ENCODE data around the gene LENG8. TPM values are rescaled to one million over a fixed set of nuclear protein-coding genes. Genes with fewer than 3 reads are reported as not detected.

Gene LENG8
- total RNA-seq, 1 experiment from 2014 or later: 196 TPM

- TF ChIP-seq ATF3 (IDR thresholded peaks at IDR 0.05) (no peak), ZFX (IDR thresholded peaks at IDR 0.05) (no peak), EZH2 (IDR thresholded peaks at IDR 0.05) (no peak), POLR2A (IDR thresholded peaks at IDR 0.05; ENCODE audit: borderline replicate concordance, extremely low read depth, insufficient read depth, insufficient read length) (no peak), YY1 (IDR thresholded peaks at IDR 0.05; ENCODE audit: extremely low read depth, insufficient replicate concordance, low read depth, low read length) (no peak), CBX3 (IDR thresholded peaks at IDR 0.05; ENCODE audit: low read depth) (no peak), ZBTB33 (IDR thresholded peaks at IDR 0.05; ENCODE audit: extremely low read depth, insufficient replicate concordance, low read length) (no peak), MAX (IDR thresholded peaks at IDR 0.05) (no peak)
- Histone ChIP-seq H3K27ac (ENCODE audit: low read depth, low read length) (no peak overlapping the region), H3K9me2 (ENCODE audit: insufficient read depth) (no peaks in the 10 kb centered on the region), H3K9me3 (ENCODE audit: control insufficient read depth in 1 of 2, insufficient read depth in 1 of 2, low read depth in 1 of 2, low read length in 2 of 2) (no peaks in the 10 kb centered on the region), H4K20me1 (ENCODE audit: insufficient read depth) (no peaks in the 10 kb centered on the region), H3K79me2 (ENCODE audit: insufficient read depth, low read length) (no peaks in the 10 kb centered on the region), H3K4me3 (replicated peaks in 1 of 2; ENCODE audit: low read depth in 1 of 2, low read length in 2 of 2) (no peak overlapping the region), H3K27me3 (ENCODE audit: insufficient read depth, low read length) (no peaks in the 10 kb centered on the region), H3K36me3 (ENCODE audit: control insufficient read depth in 1 of 2, insufficient read depth in 2 of 2, low read length in 2 of 2) (no peaks in the 10 kb centered on the region), H3K4me1 (ENCODE audit: control insufficient read depth in 1 of 2, insufficient read depth in 2 of 2, low read length in 2 of 2) (peaks cover 6 to 9% of the 10 kb centered on the region in 2 experiments; a peak in 3 of 4 replicates), H3K9ac (ENCODE audit: low read length) (no peak overlapping the region), H3K4me2 (ENCODE audit: low read length) (no peak overlapping the region), H2AFZ (ENCODE audit: low read depth, low read length, poor library complexity, severe bottlenecking) (no peak overlapping the region)
- CTCF ChIA-PET: no interaction called here
- POLR2A ChIA-PET: interaction anchor here (0.7 kb wide), 1 partner anchor 789 kb away, joined by 3 read pairs; no protein-coding TSS in a partner anchor
- intact Hi-C loops (cut with micrococcal nuclease): no loop called here
- no TSS peak for BruUV-seq (replicated peaks)
- no peak for DNase-seq (ENCODE audit: low read depth, low spot score)
- ATAC-seq: no peak
- RAD21 ChIA-PET (ENCODE audit: low non-redundant PET in 1 of 2, low total read pairs in 2 of 2, uncharacterized antibody in 2 of 2, unreplicated experiment in 2 of 2): no interaction called here
Observed at GRCh38 chr19:54470276-54470887, 21.4 kb downstream of the LENG8 start.

Measured in HCT116 (cell line).